HEK293 (cell line): ENCODE data around the gene MYOD1.
A peak's percentile ranks its signal among the peaks of the same experiment; 100 is the strongest.

Source experiments
- EGR2 ChIP-seq: fragments of 450-650 bp; formaldehyde crosslinking; IDR thresholded peaks from 2 replicates; pipeline ENCODE4 v1.5.1; 2016; ENCODE audit warnings: low read depth, missing biosample characterization, missing genetic modification characterization
- GFI1B ChIP-seq: fragments of 450-650 bp; formaldehyde crosslinking; IDR thresholded peaks from 2 replicates; pipeline ENCODE4 v1.5.1; 2016; ENCODE audit warnings: missing biosample characterization, missing genetic modification characterization
- HIC1 ChIP-seq: fragments of 450-650 bp; formaldehyde crosslinking; IDR thresholded peaks from 2 replicates; pipeline ENCODE4 v1.5.1; 2016; ENCODE audit warnings: missing biosample characterization, missing genetic modification characterization
- HOXC10 ChIP-seq: sonication (generic); formaldehyde crosslinking; IDR thresholded peaks from 2 replicates; pipeline ENCODE4 v1.8.1; 2023; ENCODE audit warnings: mild to moderate bottlenecking, missing genetic modification reagents
- HOXD13 ChIP-seq: sonication (generic); formaldehyde crosslinking; IDR thresholded peaks from 2 replicates; pipeline ENCODE4 v1.8.0; 2022; ENCODE audit warnings: missing genetic modification reagents, borderline replicate concordance
- IKZF3 ChIP-seq: fragments of 450-650 bp; IDR thresholded peaks from 2 replicates; pipeline ENCODE4 v1.5.0; 2018; ENCODE audit warnings: missing biosample characterization, mild to moderate bottlenecking, missing genetic modification characterization, moderate library complexity
- KLF8 ChIP-seq: fragments of 450-650 bp; formaldehyde crosslinking; IDR thresholded peaks from 2 replicates; pipeline ENCODE4 v1.5.1; 2016; ENCODE audit warnings: missing biosample characterization, missing genetic modification characterization
- MZF1 ChIP-seq: fragments of 450-650 bp; formaldehyde crosslinking; IDR thresholded peaks from 2 replicates; pipeline ENCODE4 v1.5.1; 2017; ENCODE audit warnings: missing biosample characterization, missing genetic modification characterization, borderline replicate concordance
- SALL2 ChIP-seq: fragments of 450-650 bp; formaldehyde crosslinking; IDR thresholded peaks from 2 replicates; pipeline ENCODE4 v1.5.0; 2017; ENCODE audit warnings: missing biosample characterization, mild to moderate bottlenecking, missing genetic modification characterization, borderline replicate concordance
- SETDB1 ChIP-seq: IDR thresholded peaks from one replicate; pipeline ENCODE4 v1.6.1; 2017; ENCODE audit warnings: mild to moderate bottlenecking, low read length, moderate library complexity, mixed read lengths; ENCODE audit not compliant: insufficient read length
- SP7 ChIP-seq: fragments of 450-650 bp; formaldehyde crosslinking; IDR thresholded peaks from 2 replicates; pipeline ENCODE4 v1.5.1; 2016; ENCODE audit warnings: missing biosample characterization, missing genetic modification characterization
- YY1 ChIP-seq: fragments of 450-650 bp; formaldehyde crosslinking; IDR thresholded peaks from 2 replicates; pipeline ENCODE4 v1.5.1; 2018; ENCODE audit warnings: missing biosample characterization, missing genetic modification characterization
- ZBTB10 ChIP-seq: fragments of 450-650 bp; formaldehyde crosslinking; IDR thresholded peaks from 2 replicates; pipeline ENCODE4 v1.5.1; 2016; ENCODE audit warnings: missing biosample characterization, missing genetic modification characterization
- ZBTB8A ChIP-seq: fragments of 450-650 bp; formaldehyde crosslinking; IDR thresholded peaks from 2 replicates; pipeline ENCODE4 v1.5.1; 2016; ENCODE audit warnings: missing biosample characterization, missing genetic modification characterization
- ZFHX2 ChIP-seq: fragments of 450-650 bp; formaldehyde crosslinking; conservative IDR thresholded peaks from 2 replicates; pipeline ENCODE4 v1.5.1; 2016; ENCODE audit warnings: missing biosample characterization, missing genetic modification characterization
- ZFP3 ChIP-seq: fragments of 450-650 bp; formaldehyde crosslinking; IDR thresholded peaks from 2 replicates; pipeline ENCODE4 v1.5.1; 2016; ENCODE audit warnings: low read depth, missing biosample characterization, missing genetic modification characterization
- ZIC2 ChIP-seq: fragments of 450-650 bp; formaldehyde crosslinking; IDR thresholded peaks from 2 replicates; pipeline ENCODE4 v1.5.1; 2016; ENCODE audit warnings: missing biosample characterization, missing genetic modification characterization
- ZNF121 ChIP-seq: fragments of 450-650 bp; formaldehyde crosslinking; IDR thresholded peaks from 2 replicates; pipeline ENCODE4 v1.5.1; 2016; ENCODE audit warnings: missing biosample characterization, missing genetic modification characterization
- ZNF157 ChIP-seq: fragments of 450-650 bp; formaldehyde crosslinking; IDR thresholded peaks from 2 replicates; pipeline ENCODE4 v1.5.1; 2016; ENCODE audit warnings: missing biosample characterization, missing genetic modification characterization
- ZNF23 ChIP-seq: fragments of 450-650 bp; formaldehyde crosslinking; IDR thresholded peaks from 2 replicates; pipeline ENCODE4 v1.5.1; 2016; ENCODE audit warnings: missing biosample characterization, missing genetic modification characterization, borderline replicate concordance
- ZNF239 ChIP-seq: fragments of 450-650 bp; formaldehyde crosslinking; IDR thresholded peaks from 2 replicates; pipeline ENCODE4 v1.5.1; 2016; ENCODE audit warnings: missing biosample characterization, missing genetic modification characterization
- ZNF302 ChIP-seq: fragments of 450-650 bp; formaldehyde crosslinking; IDR thresholded peaks from 2 replicates; pipeline ENCODE4 v1.5.1; 2016; ENCODE audit warnings: missing biosample characterization, missing genetic modification characterization, low read depth
- ZNF391 ChIP-seq: fragments of 450-650 bp; formaldehyde crosslinking; IDR thresholded peaks from 2 replicates; pipeline ENCODE4 v1.5.1; 2016; ENCODE audit warnings: low read depth, missing biosample characterization, missing genetic modification characterization, borderline replicate concordance
- ZNF423 ChIP-seq: fragments of 450-650 bp; formaldehyde crosslinking; IDR thresholded peaks from 2 replicates; pipeline ENCODE4 v1.5.1; 2016; ENCODE audit warnings: missing biosample characterization, missing genetic modification characterization
- ZNF433 ChIP-seq: fragments of 450-650 bp; formaldehyde crosslinking; IDR thresholded peaks from 2 replicates; pipeline ENCODE4 v1.5.1; 2016; ENCODE audit warnings: missing biosample characterization, missing genetic modification characterization, low read depth
- ZNF561 ChIP-seq: fragments of 450-650 bp; IDR thresholded peaks from 2 replicates; pipeline ENCODE4 v1.5.1; 2018; ENCODE audit warnings: missing biosample characterization, missing genetic modification characterization, borderline replicate concordance
- ZNF585B ChIP-seq: fragments of 450-650 bp; formaldehyde crosslinking; IDR thresholded peaks from 2 replicates; pipeline ENCODE4 v1.5.1; 2016; ENCODE audit warnings: missing biosample characterization, missing genetic modification characterization
- ZNF596 ChIP-seq: fragments of 450-650 bp; IDR thresholded peaks from 2 replicates; pipeline ENCODE4 v1.5.0; 2018; ENCODE audit warnings: missing biosample characterization, mild to moderate bottlenecking, missing genetic modification characterization, moderate library complexity
- ZNF639 ChIP-seq: fragments of 450-650 bp; formaldehyde crosslinking; IDR thresholded peaks from 2 replicates; pipeline ENCODE4 v1.5.1; 2016; ENCODE audit warnings: missing biosample characterization, missing genetic modification characterization
- ZNF707 ChIP-seq: fragments of 450-650 bp; formaldehyde crosslinking; IDR thresholded peaks from 2 replicates; pipeline ENCODE4 v1.5.1; 2016; ENCODE audit warnings: missing biosample characterization, missing genetic modification characterization
- ZNF785 ChIP-seq: fragments of 450-650 bp; formaldehyde crosslinking; IDR thresholded peaks from 2 replicates; pipeline ENCODE4 v1.5.1; 2016; ENCODE audit warnings: missing biosample characterization, missing genetic modification characterization
- ZNF837 ChIP-seq: fragments of 450-650 bp; formaldehyde crosslinking; IDR thresholded peaks from 2 replicates; pipeline ENCODE4 v1.5.1; 2016; ENCODE audit warnings: missing biosample characterization, missing genetic modification characterization
- ZSCAN30 ChIP-seq: fragments of 450-650 bp; IDR thresholded peaks from 2 replicates; pipeline ENCODE4 v1.5.1; 2018; ENCODE audit warnings: missing biosample characterization, mild to moderate bottlenecking, missing genetic modification characterization, moderate library complexity
- ZXDB ChIP-seq: fragments of 450-650 bp; formaldehyde crosslinking; IDR thresholded peaks from 2 replicates; pipeline ENCODE4 v1.5.1; 2016; ENCODE audit warnings: missing biosample characterization, missing genetic modification characterization

MYOD1 gene

GRCh38 chr11:17734986-17735817, 15.8 kb downstream of the MYOD1 start (continued):
- TF ChIP-seq SALL2 (tag by site-specific recombination) (no peak), ZSCAN30 (tag by site-specific recombination) (no peak), ZNF561 (tag by site-specific recombination) (no peak), ZNF433 (no peak), ZNF423 (peak; percentile 69), ZNF23 (tag by site-specific recombination) (no peak), ZFHX2 (no peak), MZF1 (no peak), ZNF302 (tag by site-specific recombination) (no peak), ZNF596 (tag by site-specific recombination) (no peak), ZNF239 (tag by site-specific recombination) (no peak), ZXDB (0 out of 2 replicates have a peak, but pooled peaks have one; percentile 33), ZFP3 (tag by site-specific recombination) (no peak), SETDB1 (no peak), EGR2 (tag by site-specific recombination) (no peak), ZNF639 (no peak), ZBTB10 (tag by site-specific recombination) (0 out of 2 replicates have a peak, but pooled peaks have one; percentile 14), ZNF157 (tag by site-specific recombination) (no peak), ZNF585B (tag by site-specific recombination) (no peak), ZNF121 (no peak), HOXD13 (no peak), GFI1B (tag by site-specific recombination) (no peak), HIC1 (tag by site-specific recombination) (no peak), SP7 (no peak), IKZF3 (tag by site-specific recombination) (no peak), ZBTB8A (0 out of 2 replicates have a peak, but pooled peaks have one; percentile 16), ZNF785 (no peak), KLF8 (tag by site-specific recombination) (peak; percentile 31; the same call in 1 of the 2 replicates), ZNF707 (tag by site-specific recombination) (no peak), ZIC2 (tag by site-specific recombination) (peak; percentile 90), ZNF391 (no peak), YY1 (tag by site-specific recombination) (no peak), HOXC10 (no peak), ZNF837 (tag by site-specific recombination) (no peak)
